Esophagus muscularis mucosa (tissue), 4 donors: Measurements from ENCODE around the gene GATAD2B.

Experiments used
- CTCF ChIP-seq, 3 experiments: fragments of 200-600 bp in 2 of 3; fragments of 450-650 bp in 1 of 3; sonication (generic) in 2 of 3; IDR thresholded peaks; one replicate each; pipeline ENCODE4 v1.5.1; 2017 to 2019; ENCODE audit warnings: antibody characterized with exemption in 3 of 3, mild to moderate bottlenecking in 2 of 3, moderate library complexity in 1 of 3
- EP300 ChIP-seq: sonication (generic); formaldehyde crosslinking; IDR thresholded peaks from one replicate; pipeline ENCODE4 v1.6.1; 2017; ENCODE audit warnings: antibody characterized with exemption
- POLR2A ChIP-seq: fragments of 450-650 bp; IDR thresholded peaks from one replicate; pipeline ENCODE4 v1.6.1; 2017; ENCODE audit warnings: antibody characterized with exemption, moderate library complexity, mild to moderate bottlenecking, low read depth
- POLR2AphosphoS5 ChIP-seq, 2 donors: sonication (generic); formaldehyde crosslinking; IDR thresholded peaks; one replicate each; pipeline ENCODE4 v1.6.1; 2017; ENCODE audit warnings: antibody characterized with exemption in 2 of 2

GRCh38 chr1:153849487-153850185 lies 73.1 kb downstream of the GATAD2B start:
- no peak for TF ChIP-seq POLR2AphosphoS5 (IDR thresholded peaks at IDR 0.05)
- TF ChIP-seq CTCF (IDR thresholded peaks at IDR 0.05): no peak
- TF ChIP-seq POLR2A: no peak
- no peak for TF ChIP-seq EP300
